NCI-H128 (cell line): ENCODE results near the gene BID.
"Not testable (repeated sequence)": the region's sequence is repeated elsewhere in the genome, so short reads cannot be mapped to it uniquely, and the experiment has no call there.

Experiments used
- DNase-seq: peaks from one replicate; lab custom pipeline; 2025; ENCODE audit not compliant: unreplicated experiment; lab: John Stamatoyannopoulos, UW

The BID gene

DNA sequence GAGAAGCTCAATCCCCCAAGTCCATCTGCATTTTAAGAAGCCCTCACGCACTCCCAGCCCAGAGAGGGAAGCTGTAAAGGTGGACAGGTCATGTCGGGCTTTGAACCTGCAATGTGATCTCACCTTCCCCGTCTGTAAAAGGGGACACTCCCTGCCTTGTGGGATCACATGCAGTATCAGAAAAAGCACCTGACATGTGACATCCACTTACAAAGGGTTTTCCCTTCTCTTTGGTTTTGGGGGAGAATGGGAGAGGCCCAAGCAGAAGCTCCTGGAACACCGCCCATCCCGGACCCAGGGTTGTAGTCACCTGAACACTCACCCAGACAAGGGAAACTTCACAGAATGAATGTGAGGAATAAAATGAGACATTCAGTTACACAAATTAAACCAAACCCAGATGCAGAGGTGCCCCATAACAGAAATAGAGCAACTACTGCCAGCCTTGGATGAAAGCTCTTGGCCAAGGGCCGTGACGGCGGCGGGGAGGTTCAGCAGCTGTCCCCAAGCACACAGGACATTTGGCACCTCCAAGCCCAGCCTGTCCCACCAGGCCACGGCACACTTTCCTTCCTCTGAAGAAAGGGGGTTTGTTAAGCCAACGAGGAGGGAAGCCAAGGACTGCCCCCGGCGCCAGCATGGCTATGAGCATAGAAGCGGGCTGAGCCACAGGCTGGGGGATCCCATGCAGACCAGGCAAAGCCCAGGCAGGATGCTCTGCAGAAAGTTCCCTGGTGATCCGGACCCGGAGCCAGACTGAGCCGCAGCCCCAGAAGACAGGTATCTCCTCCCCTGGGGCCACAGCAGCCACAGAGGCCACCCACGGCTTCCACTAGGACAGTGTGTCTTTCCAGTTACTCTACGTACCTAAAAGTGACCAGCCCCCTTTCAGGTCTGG lies 3.8 kb downstream of the BID start:
- no peak for DNase-seq

DNA sequence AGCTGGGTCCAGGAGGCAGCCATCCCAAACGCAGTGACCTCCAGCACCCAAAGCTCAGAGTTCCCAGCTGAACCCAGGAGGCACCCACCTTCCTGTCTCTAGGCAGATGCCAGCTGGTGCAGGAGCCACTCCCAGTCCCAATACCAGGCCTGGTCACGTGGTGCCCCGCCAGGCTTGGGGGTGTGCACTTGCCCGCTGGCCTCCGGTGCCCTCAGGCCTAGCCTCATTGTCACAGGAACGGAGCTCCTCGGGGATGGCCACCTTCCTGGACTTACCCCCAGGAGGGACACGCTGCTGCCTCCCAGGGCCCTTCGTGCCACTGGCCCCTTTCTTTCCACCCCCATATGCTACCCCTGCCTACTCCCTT lies 4.6 kb downstream of the BID start:
- no peak for DNase-seq

DNA sequence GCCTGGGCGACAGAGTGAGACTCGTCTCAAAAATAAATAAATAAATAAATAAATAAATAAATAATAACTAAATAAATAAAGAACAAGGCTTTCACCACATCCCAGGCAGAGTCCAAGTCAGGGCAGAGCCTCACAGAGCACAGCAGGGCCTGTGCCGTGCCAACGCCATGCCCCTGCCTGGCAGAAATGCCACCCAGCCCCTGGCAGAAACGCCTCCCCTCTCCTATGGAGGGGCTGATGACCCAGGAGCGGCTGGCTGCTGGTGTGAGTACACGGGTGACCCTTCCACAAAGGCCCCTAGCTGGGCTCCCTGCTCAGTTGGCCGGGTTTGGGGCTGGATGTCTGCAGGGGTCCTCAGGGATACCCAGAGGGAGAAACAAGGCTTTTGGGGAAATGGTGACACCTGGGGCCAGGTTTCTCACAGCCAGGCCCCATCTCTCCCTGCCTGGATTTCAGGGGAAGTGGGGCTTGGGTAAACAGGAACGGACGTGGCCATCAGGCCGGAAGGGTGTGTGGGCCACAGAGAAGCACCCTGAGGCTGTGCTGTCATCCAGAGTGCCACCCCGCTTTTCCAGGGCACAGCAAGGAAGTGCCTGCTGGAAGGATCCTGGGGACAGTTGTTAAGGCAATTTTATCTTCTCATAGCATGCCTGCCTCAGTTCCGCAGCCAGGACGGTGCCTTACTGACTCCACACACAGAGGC lies 5.1 kb downstream of the BID start:
- DNase-seq = no peak

DNA sequence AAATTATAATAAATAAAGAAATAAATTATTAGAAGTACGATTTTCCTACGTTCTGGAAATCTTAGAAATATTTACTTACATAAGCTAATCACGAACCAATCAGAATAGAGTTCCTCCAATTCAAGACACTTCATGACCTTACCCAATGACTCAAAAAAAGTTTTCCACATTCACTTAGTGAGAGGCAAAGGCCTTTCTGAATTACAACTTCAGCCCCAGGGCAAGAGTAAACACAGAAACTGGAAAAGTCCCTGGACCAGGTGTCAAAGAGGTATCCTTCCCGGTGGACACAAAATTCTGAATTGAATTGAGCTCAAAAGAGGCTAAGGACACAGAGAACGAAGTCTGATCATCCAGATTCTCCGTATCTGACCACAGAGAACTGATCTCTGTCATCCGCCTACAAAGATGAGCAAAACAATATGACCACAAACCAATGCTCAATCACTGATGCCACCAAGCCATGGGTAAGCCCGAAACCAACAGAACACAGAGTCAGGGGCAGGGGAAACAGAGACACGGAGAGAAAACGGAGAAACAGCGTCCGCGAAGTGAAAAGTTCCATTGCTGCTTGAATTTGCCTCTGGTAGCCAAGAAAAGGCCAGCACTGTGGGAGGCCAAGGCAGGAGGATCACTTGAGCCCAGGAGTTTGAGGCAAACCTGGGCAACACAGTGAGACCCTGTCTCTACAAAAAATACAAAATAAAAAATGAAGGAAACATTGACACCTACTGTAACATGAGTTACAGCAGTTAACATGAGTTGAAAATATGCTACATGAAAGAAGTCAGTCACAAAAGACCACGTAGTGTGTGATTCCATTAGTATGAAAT lies 6.8 kb downstream of the BID start:
- DNase-seq = no peak

DNA sequence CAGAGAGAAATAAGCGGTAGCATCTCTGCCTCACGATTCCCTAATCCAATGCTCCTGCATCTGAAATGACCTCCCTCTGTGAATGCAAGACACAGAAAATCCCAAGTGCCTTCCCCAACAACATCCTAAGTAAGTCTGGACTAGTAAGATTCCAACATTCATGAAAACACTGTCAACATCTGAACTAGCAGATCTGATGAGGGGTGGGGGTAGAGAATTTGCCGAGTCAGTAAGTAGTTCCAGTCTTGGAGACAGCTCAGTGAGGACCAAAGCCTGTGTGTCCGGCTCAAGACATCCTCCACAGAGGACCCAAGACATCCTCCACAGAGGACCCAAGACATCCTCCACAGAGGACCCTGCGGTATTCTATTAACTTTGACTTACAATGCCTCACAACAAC lies 9.4 kb downstream of the BID start:
- DNase-seq = not testable (repeated sequence)

DNA sequence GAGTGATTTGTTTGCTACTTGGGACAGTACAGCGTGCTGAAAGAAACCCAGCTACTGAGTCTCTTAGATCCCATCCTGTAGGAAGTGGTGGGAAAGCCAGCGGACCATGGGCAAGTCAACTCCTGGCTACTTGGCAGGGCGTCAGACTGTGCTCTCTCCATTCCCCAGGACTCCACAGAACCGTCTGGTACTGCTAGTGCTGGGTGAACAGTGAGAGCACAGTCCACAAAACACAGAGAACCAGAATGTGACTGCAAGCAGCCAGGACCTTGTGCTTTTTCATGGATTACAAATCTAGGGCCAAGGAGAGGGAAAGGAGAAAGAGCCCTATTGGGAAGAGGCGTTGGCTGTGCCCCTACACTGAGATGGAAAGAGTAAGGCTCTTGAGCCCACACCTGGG lies 10.2 kb downstream of the BID start:
- no peak for DNase-seq

DNA sequence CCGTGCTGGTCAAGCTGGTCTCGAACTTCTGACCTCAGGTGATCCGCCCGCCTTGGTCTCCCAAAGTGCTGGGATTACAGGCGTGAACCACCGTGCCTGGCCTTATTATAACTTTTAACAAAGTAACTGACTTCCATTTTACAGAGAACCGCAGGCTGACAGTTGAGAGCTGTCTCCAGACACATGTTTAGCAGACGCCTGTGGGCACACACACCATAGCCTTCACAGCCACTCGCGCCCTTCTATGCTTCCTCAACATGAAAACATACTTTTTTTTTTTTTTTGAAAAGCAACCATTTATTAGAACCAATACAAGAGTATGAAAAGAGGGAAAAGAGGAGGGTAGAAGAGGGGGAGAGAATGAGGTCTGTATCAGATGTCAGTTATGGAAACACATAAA lies 10.8 kb downstream of the BID start:
- DNase-seq = not testable (repeated sequence)

DNA sequence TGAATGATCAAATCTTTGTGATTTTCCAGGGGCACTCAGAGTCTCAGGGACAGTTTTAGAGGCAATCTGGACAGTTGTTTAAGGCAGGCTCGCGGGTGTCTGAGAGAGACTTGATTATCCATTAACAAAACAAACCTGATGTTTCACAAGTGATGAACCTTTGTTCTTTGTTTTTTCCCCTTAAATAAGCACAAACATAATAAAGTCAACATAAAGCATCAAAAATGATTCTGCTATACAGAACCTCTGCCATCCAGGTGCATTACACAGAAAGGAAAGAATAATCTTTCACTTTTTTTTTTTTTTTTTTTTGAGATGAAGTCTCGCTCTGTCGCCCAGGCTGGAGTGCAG lies 13.2 kb downstream of the BID start:
- no peak for DNase-seq

DNA sequence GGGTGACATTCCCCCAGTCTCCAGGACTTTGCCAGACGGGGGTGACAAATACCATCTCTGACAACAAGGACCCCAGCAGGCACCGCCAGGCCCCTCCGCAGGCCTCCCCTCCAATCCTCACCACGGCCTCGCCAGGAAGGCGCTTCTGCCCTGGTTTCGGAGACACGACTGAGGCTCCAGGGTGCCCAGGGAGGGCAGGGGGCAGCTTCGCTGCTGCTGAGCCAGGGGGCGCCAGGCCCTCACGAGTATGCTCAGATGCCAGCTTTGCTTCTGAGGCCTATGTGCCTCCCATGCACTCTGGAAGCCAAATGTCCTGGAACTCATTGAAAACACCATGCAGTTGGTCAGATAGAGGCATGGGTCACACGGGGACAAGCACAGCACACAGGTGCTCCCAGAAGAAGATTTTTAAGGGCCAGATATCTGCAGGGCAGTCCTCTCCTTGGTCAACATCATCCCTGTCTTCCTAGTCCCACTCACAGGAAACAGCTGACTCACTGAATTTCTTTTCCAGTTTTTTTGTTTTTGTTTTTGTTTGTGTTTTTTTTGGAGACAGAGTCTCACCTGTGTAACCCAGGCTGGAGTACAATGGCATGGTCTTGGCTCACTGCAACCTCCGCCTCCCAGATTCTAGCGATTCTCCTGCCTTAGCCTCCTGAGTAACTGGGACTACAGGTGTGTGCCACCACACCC lies 19.9 kb downstream of the BID start:
- DNase-seq = no peak

DNA sequence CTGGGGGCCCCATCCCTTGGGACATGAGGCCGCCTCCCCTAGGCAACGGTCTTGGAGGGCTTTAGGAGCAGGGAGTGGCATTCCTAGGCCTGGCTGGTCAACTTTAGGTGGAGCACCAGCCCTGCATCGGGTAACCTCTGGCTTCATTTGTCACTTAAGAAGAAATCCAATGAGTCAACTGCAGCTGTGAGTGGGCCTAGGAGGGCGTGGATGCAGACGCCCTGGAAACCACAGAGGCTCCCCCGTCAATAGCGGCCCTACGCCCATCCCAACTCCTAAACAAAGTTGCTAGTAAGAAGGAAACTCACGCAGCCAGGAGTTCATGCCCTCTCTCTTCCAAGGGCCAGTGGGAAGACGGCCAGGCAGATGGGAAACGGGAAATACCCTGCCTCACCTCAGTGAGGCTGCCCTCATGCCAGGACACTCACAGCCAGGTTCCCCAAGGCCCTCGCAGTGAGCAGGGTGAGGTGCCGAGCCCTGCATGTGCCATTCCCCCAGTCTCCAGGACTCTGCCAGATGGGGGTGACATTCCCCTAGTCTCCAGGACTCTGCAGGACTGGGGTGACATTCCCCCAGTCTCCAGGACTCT lies 20.8 kb downstream of the BID start:
- DNase-seq = no peak

DNA sequence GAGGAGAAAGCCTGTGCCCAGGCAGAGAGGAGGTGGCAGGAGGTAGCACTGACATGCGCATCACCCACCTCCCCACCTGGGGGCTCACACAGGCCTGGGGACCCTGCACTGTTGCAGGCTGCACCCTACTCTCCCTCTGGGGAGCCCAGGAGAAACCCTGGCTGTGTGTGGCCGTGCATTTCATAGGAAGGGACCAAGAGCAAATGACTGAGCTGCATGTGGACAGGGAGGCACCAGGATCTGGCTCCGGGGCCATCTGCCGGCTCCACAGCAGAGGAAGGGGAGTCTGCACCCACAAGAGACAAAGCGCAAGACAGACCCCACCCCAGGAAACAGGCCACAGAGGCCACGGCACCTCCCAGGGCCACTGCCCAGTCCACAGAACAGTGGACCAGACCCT lies 22.7 kb downstream of the BID start:
- no peak for DNase-seq

DNA sequence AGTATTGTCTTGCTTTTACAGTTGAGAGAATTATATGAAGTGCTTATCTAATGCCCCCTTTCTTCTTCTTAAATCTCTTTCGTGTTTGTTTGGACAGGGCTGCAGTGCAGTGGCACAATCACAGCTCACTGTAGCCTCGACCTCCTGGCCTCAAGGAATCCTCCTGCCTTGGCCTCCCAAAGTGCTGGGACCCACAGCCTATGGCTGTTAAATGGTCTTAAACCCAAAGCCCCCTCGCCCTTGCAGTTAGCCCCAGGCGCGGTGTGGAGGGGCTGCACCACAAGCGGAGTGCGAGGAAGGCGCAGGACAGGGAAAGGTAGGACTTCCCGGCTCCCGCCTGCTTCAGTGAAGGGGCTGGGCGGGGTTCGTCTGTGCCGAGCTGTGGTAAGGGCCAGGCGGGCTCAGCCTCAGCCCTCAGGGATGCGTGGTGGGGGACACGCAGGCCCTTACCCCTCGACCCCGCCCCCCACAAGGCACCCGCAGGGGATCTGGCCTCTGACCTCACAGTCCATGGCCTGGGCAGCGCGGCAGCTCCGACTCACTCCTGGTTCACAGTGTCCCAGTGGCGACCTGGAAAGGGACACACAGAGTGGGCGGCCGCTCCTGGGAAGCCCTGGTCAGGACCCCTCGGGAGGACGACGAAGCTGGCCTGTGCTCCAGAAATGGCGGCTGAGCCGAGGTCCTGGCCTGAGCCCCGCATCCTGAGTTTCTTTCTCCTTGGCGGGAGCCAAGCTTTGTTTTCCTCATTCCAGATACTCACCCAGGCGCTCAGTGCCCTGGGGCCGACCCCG lies 24.5 kb downstream of the BID start:
- DNase-seq = no peak

DNA sequence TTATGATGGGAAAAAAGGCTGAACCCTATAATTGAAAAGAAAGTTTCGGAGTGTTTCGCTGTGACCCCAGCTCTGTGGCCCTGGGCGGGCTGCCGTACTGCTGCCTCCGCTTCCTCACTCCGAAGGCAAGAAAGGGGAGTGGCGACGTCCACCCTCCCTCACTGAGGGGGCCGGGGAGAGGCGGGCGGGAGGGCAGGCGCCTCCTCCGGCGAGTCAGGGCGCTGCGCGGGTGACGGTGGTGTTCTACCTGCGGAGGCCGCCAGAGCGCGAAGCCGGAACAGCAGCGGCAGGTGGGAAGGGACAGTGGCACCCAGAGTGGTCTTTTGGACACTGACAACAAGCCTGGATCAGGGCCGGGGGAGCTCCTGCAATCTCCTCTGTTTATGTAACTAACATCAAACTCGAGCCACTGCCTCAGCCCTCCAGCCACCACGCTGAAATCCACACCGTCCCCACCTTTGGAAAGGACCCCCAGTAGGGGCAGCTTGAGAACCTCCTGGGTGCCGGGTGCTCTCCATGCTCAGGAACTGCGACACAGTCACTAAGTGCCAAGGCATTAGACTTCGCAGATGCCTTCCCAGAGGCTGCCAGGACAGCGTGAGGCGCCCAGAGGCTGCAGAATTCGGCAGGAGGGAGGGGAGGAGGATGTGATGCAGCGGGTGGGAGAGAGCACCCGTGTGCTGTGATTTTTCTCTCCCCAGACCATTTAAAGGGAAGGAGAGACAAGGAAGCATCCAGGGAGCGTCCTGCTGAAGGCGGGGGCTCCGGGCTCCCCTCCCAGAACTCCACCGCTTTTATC lies 25.5 kb downstream of the BID start:
- DNase-seq = no peak

DNA sequence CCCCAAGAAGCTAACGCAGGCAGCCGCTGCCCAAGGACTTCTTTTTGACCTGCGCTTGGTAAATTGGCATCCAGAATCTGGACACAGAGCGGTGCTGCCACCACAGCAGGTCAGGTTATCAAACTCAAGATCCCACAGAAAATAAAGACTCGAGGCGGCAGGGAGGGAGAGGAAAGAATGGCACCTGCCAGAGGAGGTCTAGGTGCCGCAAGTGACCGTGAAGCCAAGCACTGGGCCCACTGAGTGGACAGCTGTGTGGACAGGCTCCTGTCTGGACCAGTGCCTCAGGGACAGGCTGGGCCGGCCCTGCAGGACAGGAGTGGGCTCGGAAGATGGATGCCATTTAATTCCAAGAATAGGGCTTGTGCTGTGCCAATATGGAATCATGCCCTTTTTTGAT lies 27.4 kb downstream of the BID start:
- no peak for DNase-seq

DNA sequence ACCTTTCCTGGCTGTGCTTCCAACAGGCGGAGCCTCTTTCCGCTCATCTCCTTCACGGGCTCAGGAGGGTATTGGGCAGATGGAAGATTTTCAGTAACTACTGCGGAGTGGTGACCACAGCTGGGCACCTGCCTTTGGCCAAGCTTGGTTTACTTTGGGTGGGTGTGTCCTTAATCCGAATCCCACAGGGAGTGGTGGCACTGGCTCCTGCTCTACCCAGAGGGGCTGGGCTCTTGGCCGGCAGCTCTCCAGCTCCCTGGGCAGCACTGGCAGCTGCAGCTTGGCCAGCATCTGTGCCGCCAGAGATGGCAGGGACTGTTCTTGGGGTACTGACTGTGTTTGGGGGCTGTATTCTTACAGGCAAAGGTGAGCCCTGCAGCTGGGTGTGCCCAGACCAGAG lies 29.8 kb downstream of the BID start:
- no peak for DNase-seq

DNA sequence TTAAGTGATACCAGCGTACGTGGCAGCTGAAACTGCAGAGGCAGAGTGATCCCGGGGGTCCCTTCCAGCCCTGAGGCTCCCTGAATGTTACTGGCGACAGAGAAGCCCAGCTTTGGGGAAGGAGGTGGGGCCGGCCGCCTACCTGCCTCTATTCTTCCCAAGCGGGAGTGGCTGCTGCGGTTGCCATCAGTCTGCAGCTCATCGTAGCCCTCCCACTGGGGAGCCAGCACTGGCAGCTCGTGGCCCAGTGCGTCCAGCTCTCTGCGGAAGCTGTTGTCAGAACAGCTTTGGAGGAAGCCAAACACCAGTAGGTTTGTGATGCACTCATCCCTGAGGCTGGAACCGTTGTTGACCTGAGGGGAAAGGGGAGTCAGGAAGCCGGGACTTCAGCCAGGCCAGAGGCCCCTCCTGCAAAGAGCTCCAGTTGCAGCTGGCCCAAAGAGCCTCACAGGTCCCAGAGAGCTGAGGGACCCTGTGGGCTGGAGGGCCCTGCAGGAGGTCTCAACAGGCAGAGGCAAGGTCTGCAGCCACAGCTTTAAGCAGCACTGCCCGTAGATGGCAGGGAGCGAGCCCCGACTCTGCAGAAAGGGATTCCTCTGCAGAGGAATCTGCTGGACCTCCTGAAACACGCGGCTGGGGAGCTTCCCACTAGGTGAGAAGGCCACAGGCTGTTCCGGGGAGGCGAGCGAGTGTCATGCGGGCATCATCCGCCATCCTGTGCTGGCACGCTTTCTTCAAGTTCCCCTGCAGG lies 30.4 kb downstream of the BID start:
- no peak for DNase-seq

DNA sequence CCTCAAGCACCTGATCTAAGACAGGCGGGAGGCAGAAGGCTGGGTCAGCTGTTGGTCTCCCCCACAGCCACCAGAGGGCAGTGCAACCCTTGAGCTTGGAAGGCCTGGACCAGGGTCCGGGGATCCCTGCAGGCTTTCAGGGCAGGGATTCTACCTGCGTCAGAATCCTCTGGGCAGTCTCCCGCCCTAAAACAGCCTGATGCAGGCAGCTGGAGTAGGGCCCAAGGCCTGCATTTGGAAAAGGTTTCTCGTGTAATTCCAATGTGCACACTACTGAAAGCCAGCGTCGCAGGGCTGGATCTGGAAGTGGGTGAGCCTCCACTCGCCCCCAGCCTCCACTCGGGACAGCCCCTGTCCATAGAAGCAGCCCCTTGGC lies 31.8 kb downstream of the BID start:
- peak; percentile 30 for DNase-seq

DNA sequence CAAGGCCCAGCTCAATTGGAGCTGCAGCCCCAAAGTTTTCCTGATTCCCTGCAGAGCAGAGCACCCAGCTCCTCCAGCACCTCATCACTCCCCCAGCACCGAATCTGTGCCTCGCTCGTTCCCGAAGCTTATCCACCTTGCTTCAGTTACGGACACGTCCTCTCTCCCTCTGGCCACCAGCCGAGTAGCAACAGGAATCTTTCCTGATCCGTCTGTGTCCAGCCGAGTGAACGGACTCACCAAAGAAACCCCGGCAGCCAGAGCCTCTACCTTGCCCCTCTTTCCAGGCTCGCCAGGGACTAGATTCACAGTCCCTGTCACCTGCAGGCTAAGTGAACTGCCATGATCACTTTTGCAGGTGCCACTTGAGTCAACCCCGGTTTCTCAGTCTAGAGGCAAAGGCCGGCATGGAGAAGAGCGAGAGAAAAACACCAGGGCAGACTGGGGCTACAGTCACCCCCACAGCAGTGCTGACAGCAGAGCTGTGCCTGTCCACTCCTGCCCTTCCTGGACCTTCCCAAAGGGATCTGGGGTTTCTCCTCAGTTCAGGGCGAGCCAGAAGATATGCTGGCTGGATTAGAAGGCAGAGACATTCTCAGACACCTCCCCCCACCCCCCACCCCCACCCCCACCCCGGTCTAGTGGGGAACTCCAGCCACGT lies 32.3 kb downstream of the BID start:
- no peak for DNase-seq
